Activated naive CD4-positive, alpha-beta T cell treated with anti-CD3 and anti-CD28 coated beads, Interleukin-2, amount 50 U/mL, for 72 hours (primary cell): ENCODE data around the gene AKT3. TPM values are rescaled to one million over a fixed set of nuclear protein-coding genes. Genes with fewer than 3 reads are reported as not detected.
A peak's percentile ranks its signal among the peaks of the same experiment; 100 is the strongest.

Source experiments
- ATAC-seq, 2 donors: fragments of 150-1000 bp; cut with Tn5 transposase; 2 replicates each; pipeline ENCODE4 v1.10.0; 2021; ENCODE audit warnings: mild to moderate bottlenecking in 2 of 2, moderate library complexity in 2 of 2
- DNase-seq, 2 donors: peaks; one replicate each; pipeline ENCODE4 v3.0.0; 2021 to 2022; ENCODE audit warnings: low spot score in 2 of 2
- H3K27ac Mint-ChIP-seq, 2 donors: one replicate each; pipeline ENCODE4 v1.8.0; 2022; ENCODE audit warnings: mild to moderate bottlenecking in 2 of 2, mixed read lengths in 2 of 2
- H3K36me3 Mint-ChIP-seq, 2 donors: one replicate each; pipeline ENCODE4 v1.8.0; 2022; ENCODE audit warnings: mixed read lengths in 2 of 2
- H3K9me3 Mint-ChIP-seq, 2 donors: one replicate each; pipeline ENCODE4 v1.8.0; 2022; ENCODE audit warnings: mixed read lengths in 2 of 2
- total RNA-seq, 2 donors: library from RNA; stranded (reverse); gene quantifications; one replicate each; pipeline ENCODE4 v1.2.3, GENCODE V29; 2022

The AKT3 gene
- total RNA-seq, 2 donors from 2014 or later, result 24.9 to 37.3 TPM

- Mint-ChIP-seq H3K9me3 (no peaks in the 10 kb centered on the region), H3K27ac (peak overlapping the region in 1 of 2 donors; percentile 40), H3K36me3 (no peaks in the 10 kb centered on the region)
- ATAC-seq (no peak), DNase-seq (no peak)
These were observed 386.9 kb downstream of the AKT3 start for GRCh38 chr1:243462929-243463697.

GRCh38 chr1:243461700-243462099, 388.3 kb downstream of the AKT3 start:
- Mint-ChIP-seq H3K9me3 (no peaks in the 10 kb centered on the region), H3K27ac (no peak overlapping the region), H3K36me3 (no peaks in the 10 kb centered on the region)
- no peak for ATAC-seq
- no peak for DNase-seq

GRCh38 chr1:243459059-243459458, 391.0 kb downstream of the AKT3 start:
- no peaks in the 10 kb centered on the region for H3K36me3 Mint-ChIP-seq
- DNase-seq, result no peak
- no peak for ATAC-seq
- H3K27ac Mint-ChIP-seq, result no peak overlapping the region
- H3K9me3 Mint-ChIP-seq, result no peaks in the 10 kb centered on the region

- Mint-ChIP-seq H3K27ac (no peak overlapping the region), H3K36me3 (no peaks in the 10 kb centered on the region), H3K9me3 (no peaks in the 10 kb centered on the region)
- ATAC-seq, result no peak
- DNase-seq, result no peak
These were observed 392.6 kb downstream of the AKT3 start for GRCh38 chr1:243457363-243457982.

GRCh38 chr1:243455760-243456651, 394.0 kb downstream of the AKT3 start:
- no peak for ATAC-seq

GRCh38 chr1:243454328-243454997, 395.6 kb downstream of the AKT3 start:
- no peaks in the 10 kb centered on the region for H3K9me3 Mint-ChIP-seq
- H3K27ac Mint-ChIP-seq, result no peak overlapping the region
- no peak for ATAC-seq
- H3K36me3 Mint-ChIP-seq, result peaks cover 0 to 4% of the 10 kb centered on the region in 2 donors
- DNase-seq, result no peak

More at GRCh38 chr1:243455760-243456651, 394.0 kb downstream of the AKT3 start:
- Mint-ChIP-seq H3K36me3 (no peaks in the 10 kb centered on the region), H3K27ac (no peak overlapping the region), H3K9me3 (no peaks in the 10 kb centered on the region)
- no peak for DNase-seq

GRCh38 chr1:243452092-243452491, 398.0 kb downstream of the AKT3 start:
- Mint-ChIP-seq H3K27ac (no peak overlapping the region), H3K9me3 (no peaks in the 10 kb centered on the region), H3K36me3 (peaks cover 0 to 4% of the 10 kb centered on the region in 2 donors)
- DNase-seq (no peak), ATAC-seq (no peak)

- Mint-ChIP-seq H3K27ac (no peak overlapping the region), H3K9me3 (no peaks in the 10 kb centered on the region), H3K36me3 (peaks cover 0 to 4% of the 10 kb centered on the region in 2 donors)
- ATAC-seq (no peak), DNase-seq (no peak)
These were observed 400.7 kb downstream of the AKT3 start for GRCh38 chr1:243449373-243449772.

- peaks cover 0 to 4% of the 10 kb centered on the region in 2 donors for H3K36me3 Mint-ChIP-seq
- H3K9me3 Mint-ChIP-seq, result no peaks in the 10 kb centered on the region
- H3K27ac Mint-ChIP-seq, result no peak overlapping the region
- ATAC-seq (no peak), DNase-seq (no peak)
These were observed 402.2 kb downstream of the AKT3 start for GRCh38 chr1:243447844-243448243.

- peaks cover 0 to 4% of the 10 kb centered on the region in 2 donors for H3K36me3 Mint-ChIP-seq
- H3K27ac Mint-ChIP-seq, result no peak overlapping the region
- H3K9me3 Mint-ChIP-seq, result no peaks in the 10 kb centered on the region
- no peak for DNase-seq
- no peak for ATAC-seq
These were observed 402.7 kb downstream of the AKT3 start for GRCh38 chr1:243447347-243447746.

- no peak overlapping the region for H3K27ac Mint-ChIP-seq
- DNase-seq (no peak), ATAC-seq (no peak)
- H3K9me3 Mint-ChIP-seq, result no peaks in the 10 kb centered on the region
- no peaks in the 10 kb centered on the region for H3K36me3 Mint-ChIP-seq
These were observed 406.5 kb downstream of the AKT3 start for GRCh38 chr1:243443557-243443956.

GRCh38 chr1:243441601-243442000, 408.4 kb downstream of the AKT3 start:
- no peak overlapping the region for H3K27ac Mint-ChIP-seq
- no peak for ATAC-seq
- H3K9me3 Mint-ChIP-seq, result no peaks in the 10 kb centered on the region
- no peaks in the 10 kb centered on the region for H3K36me3 Mint-ChIP-seq
- DNase-seq, result no peak

- no peak overlapping the region for H3K27ac Mint-ChIP-seq
- DNase-seq (no peak), ATAC-seq (no peak)
- H3K36me3 Mint-ChIP-seq, result no peaks in the 10 kb centered on the region
- no peaks in the 10 kb centered on the region for H3K9me3 Mint-ChIP-seq
These were observed 409.6 kb downstream of the AKT3 start for GRCh38 chr1:243440406-243440805.

- ATAC-seq, result no peak
- H3K36me3 Mint-ChIP-seq, result no peaks in the 10 kb centered on the region
These were observed 411.2 kb downstream of the AKT3 start for GRCh38 chr1:243438815-243439214.

More at GRCh38 chr1:243438815-243439214, 411.2 kb downstream of the AKT3 start:
- H3K27ac Mint-ChIP-seq, result no peak overlapping the region
- H3K9me3 Mint-ChIP-seq, result no peaks in the 10 kb centered on the region
- DNase-seq, result no peak
